SK-N-MC (cell line): ENCODE data around the gene KLK4.

ENCODE experiments used
- DNase-seq: peaks from one replicate; pipeline ENCODE4 v3.0.0-alpha.2; 2011; ENCODE audit warnings: low read depth, low spot score
- H3K27ac ChIP-seq: fragments of 200-600 bp; sonication (generic); 2 replicates; pipeline ENCODE4 v1.5.1; 2016; ENCODE audit warnings: mixed run types
- H3K36me3 ChIP-seq: fragments of 200-600 bp; sonication (generic); 2 replicates; pipeline ENCODE4 v1.6.1; 2017; ENCODE audit warnings: antibody characterized with exemption, low read length, mixed read lengths; ENCODE audit not compliant: insufficient read depth
- H3K4me3 ChIP-seq: fragments of 200-600 bp; sonication (generic); 2 replicates; pipeline ENCODE4 v1.5.1; 2016
- H3K9ac ChIP-seq: fragments of 200-600 bp; sonication (generic); 2 replicates; pipeline ENCODE4 v1.8.0; 2017; ENCODE audit warnings: mixed run types, mixed read lengths; ENCODE audit not compliant: insufficient read length
- H3K9me3 ChIP-seq: fragments of 200-600 bp; sonication (generic); 2 replicates; pipeline ENCODE4 v1.6.1; 2017; ENCODE audit warnings: low read depth, mild to moderate bottlenecking, antibody characterized with exemption, low read length, moderate library complexity, mixed read lengths
- EZH2 ChIP-seq: fragments of 200-600 bp; sonication (generic); IDR thresholded peaks from one replicate; pipeline ENCODE4 v1.6.1; 2017; ENCODE audit warnings: antibody characterized with exemption
- FOXP2 ChIP-seq: optimal IDR thresholded peaks from 2 replicates; pipeline ENCODE3; 2011; ENCODE audit warnings: mild to moderate bottlenecking, moderate library complexity; ENCODE audit not compliant: insufficient read depth; ENCODE audit errors: extremely low read length, control extremely low read depth
- POLR2AphosphoS5 ChIP-seq: IDR thresholded peaks from 2 replicates; pipeline ENCODE4 v1.6.1; 2012; ENCODE audit warnings: mild to moderate bottlenecking, low read depth, low read length, borderline replicate concordance

The KLK4 gene

DNA sequence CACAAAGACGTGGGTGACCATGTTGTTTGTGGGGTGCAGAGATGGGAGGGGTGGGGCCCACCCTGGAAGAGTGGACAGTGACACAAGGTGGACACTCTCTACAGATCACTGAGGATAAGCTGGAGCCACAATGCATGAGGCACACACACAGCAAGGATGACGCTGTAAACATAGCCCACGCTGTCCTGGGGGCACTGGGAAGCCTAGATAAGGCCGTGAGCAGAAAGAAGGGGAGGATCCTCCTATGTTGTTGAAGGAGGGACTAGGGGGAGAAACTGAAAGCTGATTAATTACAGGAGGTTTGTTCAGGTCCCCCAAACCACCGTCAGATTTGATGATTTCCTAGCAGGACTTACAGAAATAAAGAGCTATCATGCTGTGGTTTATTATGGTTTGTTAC lies 32.3 kb downstream of the KLK4 start:
- Histone ChIP-seq H3K4me3 (no peak overlapping the region), H3K36me3 (no peaks in the 10 kb centered on the region), H3K9me3 (no peaks in the 10 kb centered on the region), H3K9ac (no peak overlapping the region), H3K27ac (no peak overlapping the region)
- DNase-seq = no peak
- no peak for TF ChIP-seq POLR2AphosphoS5
- no peak for TF ChIP-seq FOXP2
- TF ChIP-seq EZH2 = no peak

DNA sequence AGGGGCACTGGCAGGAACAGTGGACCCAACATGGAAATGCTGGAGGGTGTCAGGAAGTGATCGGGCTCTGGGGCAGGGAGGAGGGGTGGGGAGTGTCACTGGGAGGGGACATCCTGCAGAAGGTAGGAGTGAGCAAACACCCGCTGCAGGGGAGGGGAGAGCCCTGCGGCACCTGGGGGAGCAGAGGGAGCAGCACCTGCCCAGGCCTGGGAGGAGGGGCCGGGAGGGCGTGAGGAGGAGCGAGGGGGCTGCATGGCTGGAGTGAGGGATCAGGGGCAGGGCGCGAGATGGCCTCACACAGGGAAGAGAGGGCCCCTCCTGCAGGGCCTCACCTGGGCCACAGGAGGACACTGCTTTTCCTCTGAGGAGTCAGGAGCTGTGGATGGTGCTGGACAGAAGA lies 33.9 kb downstream of the KLK4 start:
- no peaks in the 10 kb centered on the region for H3K9me3 ChIP-seq
- no peaks in the 10 kb centered on the region for H3K36me3 ChIP-seq
- H3K27ac ChIP-seq = no peak overlapping the region
- DNase-seq = no peak
- TF ChIP-seq EZH2 = no peak
- TF ChIP-seq POLR2AphosphoS5 = no peak
- TF ChIP-seq FOXP2 = no peak
- no peak overlapping the region for H3K9ac ChIP-seq
- H3K4me3 ChIP-seq = no peak overlapping the region

- Histone ChIP-seq H3K36me3 (no peaks in the 10 kb centered on the region), H3K9ac (no peak overlapping the region), H3K27ac (no peak overlapping the region), H3K9me3 (no peaks in the 10 kb centered on the region), H3K4me3 (no peak overlapping the region)
- no peak for DNase-seq
- TF ChIP-seq POLR2AphosphoS5 = no peak
- no peak for TF ChIP-seq FOXP2
- TF ChIP-seq EZH2 = no peak
These were observed 34.7 kb downstream of the KLK4 start for GRCh38 chr19:50876456-50876855.

DNA sequence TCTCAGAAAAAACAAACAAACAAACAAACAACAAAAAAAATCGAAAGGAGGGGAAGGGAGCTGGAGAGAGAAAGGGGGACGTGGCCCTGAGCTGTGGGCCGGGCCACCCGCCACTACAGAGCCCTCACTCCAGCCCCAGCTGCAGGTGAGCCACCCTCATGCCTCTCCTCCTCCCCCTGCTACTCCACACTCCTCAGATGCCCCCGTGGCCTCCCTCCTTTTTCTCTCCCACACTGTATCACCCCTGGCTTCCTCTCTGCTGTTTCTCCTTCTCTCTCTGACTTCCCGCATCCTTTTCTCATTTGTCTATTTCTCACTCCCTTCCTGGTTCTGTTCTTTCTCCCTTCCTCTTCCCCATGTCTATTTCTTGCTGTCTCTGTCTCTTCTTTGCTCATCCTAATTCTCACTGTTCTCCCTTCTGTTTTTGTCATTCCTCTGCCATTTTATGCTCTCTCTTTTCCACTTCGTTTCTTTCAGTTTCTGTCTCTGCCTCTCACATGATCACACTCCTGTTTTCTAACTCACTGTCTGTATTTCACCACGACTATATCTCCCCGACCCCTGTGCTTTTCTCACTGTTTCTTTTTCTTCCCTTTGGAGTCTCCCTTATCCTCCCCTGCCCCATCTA lies 35.3 kb downstream of the KLK4 start:
- Histone ChIP-seq H3K9me3 (no peaks in the 10 kb centered on the region), H3K9ac (no peak overlapping the region), H3K36me3 (no peaks in the 10 kb centered on the region), H3K4me3 (no peak overlapping the region), H3K27ac (no peak overlapping the region)
- no peak for TF ChIP-seq POLR2AphosphoS5
- no peak for TF ChIP-seq FOXP2
- TF ChIP-seq EZH2 = no peak
- no peak for DNase-seq

DNA sequence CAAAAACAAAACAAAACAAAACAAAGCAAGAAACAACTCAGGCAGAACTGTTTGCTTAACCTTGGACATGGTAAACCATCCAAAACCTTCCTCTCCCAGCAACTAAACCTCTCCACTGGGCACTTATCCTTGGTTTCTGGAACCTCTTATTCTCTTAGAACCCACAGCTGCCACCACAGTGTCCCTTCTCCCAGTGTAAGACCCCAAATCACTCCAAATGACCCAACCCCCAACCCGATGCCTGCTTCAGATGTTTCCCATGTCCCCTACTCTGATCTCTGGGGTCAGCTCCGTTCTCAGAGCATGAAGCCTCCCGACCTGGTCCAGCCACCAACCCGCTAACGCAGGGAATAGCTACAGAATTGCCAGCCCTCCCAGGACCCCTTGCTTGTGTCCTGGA lies 37.0 kb downstream of the KLK4 start:
- Histone ChIP-seq H3K27ac (no peak overlapping the region), H3K36me3 (no peaks in the 10 kb centered on the region), H3K9ac (no peak overlapping the region), H3K9me3 (no peaks in the 10 kb centered on the region), H3K4me3 (no peak overlapping the region)
- no peak for DNase-seq
- TF ChIP-seq POLR2AphosphoS5 = no peak
- no peak for TF ChIP-seq EZH2
- TF ChIP-seq FOXP2 = no peak

DNA sequence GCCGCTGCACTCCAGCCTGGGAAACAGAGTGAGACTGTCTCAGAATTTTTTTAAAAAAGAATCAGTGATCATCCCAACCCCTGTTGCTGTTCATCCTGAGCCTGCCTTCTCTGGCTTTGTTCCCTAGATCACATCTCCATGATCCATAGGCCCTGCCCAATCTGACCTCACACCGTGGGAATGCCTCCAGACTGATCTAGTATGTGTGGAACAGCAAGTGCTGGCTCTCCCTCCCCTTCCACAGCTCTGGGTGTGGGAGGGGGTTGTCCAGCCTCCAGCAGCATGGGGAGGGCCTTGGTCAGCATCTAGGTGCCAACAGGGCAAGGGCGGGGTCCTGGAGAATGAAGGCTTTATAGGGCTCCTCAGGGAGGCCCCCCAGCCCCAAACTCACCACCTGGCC lies 38.1 kb downstream of the KLK4 start, which contains the start of gene KLK2:
Gene KLK2, plus strand, starts transcription at position 384 of the 400 bp plus-strand sequence. CDS start 35 bp downstream, outside the sequence.
- H3K9ac ChIP-seq = no peak within 1 kb of the TSS
- no peaks in the 10 kb centered on the region for H3K36me3 ChIP-seq
- H3K4me3 ChIP-seq = no peak within 1 kb of the TSS
- no peak for DNase-seq
- no peak within 1 kb of the TSS for H3K27ac ChIP-seq
- TF ChIP-seq EZH2 (no peak), POLR2AphosphoS5 (no peak), FOXP2 (no peak)
- H3K9me3 ChIP-seq = no peaks in the 10 kb centered on the region

GRCh38 chr19:50870417-50871089 lies 40.6 kb downstream of the KLK4 start:
- no peaks in the 10 kb centered on the region for H3K9me3 ChIP-seq
- no peak for TF ChIP-seq FOXP2
- TF ChIP-seq EZH2 = no peak
- no peak for TF ChIP-seq POLR2AphosphoS5
- no peaks in the 10 kb centered on the region for H3K36me3 ChIP-seq
- H3K27ac ChIP-seq = no peak overlapping the region
- no peak overlapping the region for H3K4me3 ChIP-seq
- DNase-seq = no peak
- H3K9ac ChIP-seq = no peak overlapping the region

- Histone ChIP-seq H3K4me3 (no peak overlapping the region), H3K36me3 (no peaks in the 10 kb centered on the region), H3K27ac (no peak overlapping the region), H3K9me3 (no peaks in the 10 kb centered on the region), H3K9ac (no peak overlapping the region)
- no peak for DNase-seq
- no peak for TF ChIP-seq FOXP2
- TF ChIP-seq POLR2AphosphoS5 = no peak
These were observed 41.7 kb downstream of the KLK4 start for GRCh38 chr19:50869479-50869878.

GRCh38 chr19:50861496-50862286 lies 49.5 kb downstream of the KLK4 start:
- TF ChIP-seq POLR2AphosphoS5 (no peak), EZH2 (no peak), FOXP2 (no peak)
- DNase-seq = no peak
- H3K36me3 ChIP-seq = no peaks in the 10 kb centered on the region
- no peak overlapping the region for H3K4me3 ChIP-seq
- H3K9me3 ChIP-seq = no peaks in the 10 kb centered on the region
- H3K27ac ChIP-seq = no peak overlapping the region
- no peak overlapping the region for H3K9ac ChIP-seq
